SU-DHL-6 (cell line): Measurements from ENCODE around the gene KRTAP22-2.

Experiments
- CTCF ChIP-seq: fragments of 200-600 bp; sonication (generic); IDR thresholded peaks from one replicate; pipeline ENCODE4 v1.5.1; 2017; ENCODE audit warnings: antibody characterized with exemption, mild to moderate bottlenecking, low read length, moderate library complexity; ENCODE audit not compliant: insufficient read depth, poor library complexity, severe bottlenecking
- EZH2phosphoT487 ChIP-seq: fragments of 200-600 bp; sonication (generic), shearing (Covaris generic); conservative IDR thresholded peaks from 2 replicates; pipeline ENCODE4 v1.6.1; 2018; ENCODE audit warnings: mild to moderate bottlenecking, antibody characterized with exemption, low read length, moderate library complexity, mixed read lengths

- TF ChIP-seq CTCF (no peak), EZH2phosphoT487 (no peak)
These were observed 37.4 kb downstream of the KRTAP22-2 start for GRCh38 chr21:30552782-30553181.
